Raji (cell line): ENCODE results near the gene C9orf57.

Source experiments
- POLR2A ChIP-seq: IDR thresholded peaks from 2 replicates; pipeline ENCODE4 v1.6.1; 2011; ENCODE audit warnings: low read depth, low read length, control low read depth; ENCODE audit not compliant: insufficient read depth

C9orf57 gene

GRCh38 chr9:72038408-72038807 is 22.0 kb downstream of the C9orf57 start:
- TF ChIP-seq POLR2A, result no peak

GRCh38 chr9:72037571-72037970 is 22.8 kb downstream of the C9orf57 start:
- no peak for TF ChIP-seq POLR2A

GRCh38 chr9:72030767-72031166 is 29.6 kb downstream of the C9orf57 start:
- no peak for TF ChIP-seq POLR2A

GRCh38 chr9:72029986-72030385 is 30.4 kb downstream of the C9orf57 start:
- no peak for TF ChIP-seq POLR2A

GRCh38 chr9:72025906-72026305 is 34.5 kb downstream of the C9orf57 start:
- no peak for TF ChIP-seq POLR2A

- no peak for TF ChIP-seq POLR2A
Observed at GRCh38 chr9:72023596-72023995, 36.8 kb downstream of the C9orf57 start.

- TF ChIP-seq POLR2A, result no peak
Observed at GRCh38 chr9:72022841-72023240, 37.6 kb downstream of the C9orf57 start.

- no peak for TF ChIP-seq POLR2A
Observed at GRCh38 chr9:72013292-72013760, 47.1 kb downstream of the C9orf57 start.

GRCh38 chr9:72012646-72013045 is 47.8 kb downstream of the C9orf57 start:
- TF ChIP-seq POLR2A, result no peak

GRCh38 chr9:72006501-72006900 is 53.9 kb downstream of the C9orf57 start:
- no peak for TF ChIP-seq POLR2A

- TF ChIP-seq POLR2A, result no peak
Observed at GRCh38 chr9:72005451-72005850, 55.0 kb downstream of the C9orf57 start.
